ENCODE data around the gene GRB2.
"Not testable (repeated sequence)": the region's sequence is repeated elsewhere in the genome, so short reads cannot be mapped to it uniquely, and the experiment has no call there.

Gene GRB2

GRCh38 chr17:75349589-75349988, 55.9 kb downstream of the GRB2 start:
- no peak for DNase-seq

- DNase-seq: no peak
Observed at GRCh38 chr17:75348386-75349012, 57.0 kb downstream of the GRB2 start.

- DNase-seq: no peak
Observed at GRCh38 chr17:75346906-75347305, 58.6 kb downstream of the GRB2 start.

- DNase-seq: not testable (repeated sequence)
Observed at GRCh38 chr17:75346368-75346767, 59.1 kb downstream of the GRB2 start.

GRCh38 chr17:75345514-75346167, 59.8 kb downstream of the GRB2 start:
- DNase-seq: no peak

- DNase-seq: no peak
Observed at GRCh38 chr17:75344666-75345065, 60.8 kb downstream of the GRB2 start.

- no peak for DNase-seq
Observed at GRCh38 chr17:75342996-75343395, 62.5 kb downstream of the GRB2 start.

- no peak for DNase-seq
Observed at GRCh38 chr17:75341784-75342486, 63.5 kb downstream of the GRB2 start.

- no peak for DNase-seq
Observed at GRCh38 chr17:75340631-75341030, 64.8 kb downstream of the GRB2 start.

- no peak for DNase-seq
Observed at GRCh38 chr17:75339971-75340370, 65.5 kb downstream of the GRB2 start.

GRCh38 chr17:75338335-75338734, 67.1 kb downstream of the GRB2 start:
- no peak for DNase-seq

- no peak for DNase-seq
Observed at GRCh38 chr17:75335315-75335714, 70.2 kb downstream of the GRB2 start.

GRCh38 chr17:75334723-75335122, 70.8 kb downstream of the GRB2 start:
- no peak for DNase-seq

- DNase-seq: no peak
Observed at GRCh38 chr17:75331671-75332070, 73.8 kb downstream of the GRB2 start.

GRCh38 chr17:75327757-75328156, 77.7 kb downstream of the GRB2 start:
- DNase-seq: no peak

GRCh38 chr17:75326226-75326848, 79.1 kb downstream of the GRB2 start:
- no peak for DNase-seq

- no peak for DNase-seq
Observed at GRCh38 chr17:75325827-75326225, 79.7 kb downstream of the GRB2 start.

GRCh38 chr17:75325348-75325747, 80.1 kb downstream of the GRB2 start:
- no peak for DNase-seq

GRCh38 chr17:75321506-75321905, 84.0 kb downstream of the GRB2 start:
- no peak for DNase-seq

GRCh38 chr17:75319904-75320691, 85.4 kb downstream of the GRB2 start:
- no peak for DNase-seq

GRCh38 chr17:75318615-75319222, 86.8 kb downstream of the GRB2 start:
- DNase-seq: no peak

- no peak for DNase-seq
Observed at GRCh38 chr17:75318211-75318610, 87.3 kb downstream of the GRB2 start.
